ENCODE data around the gene PTPRO.
"Not testable (repeated sequence)": the region's sequence is repeated elsewhere in the genome, so short reads cannot be mapped to it uniquely, and the experiment has no call there.

The PTPRO gene

DNA sequence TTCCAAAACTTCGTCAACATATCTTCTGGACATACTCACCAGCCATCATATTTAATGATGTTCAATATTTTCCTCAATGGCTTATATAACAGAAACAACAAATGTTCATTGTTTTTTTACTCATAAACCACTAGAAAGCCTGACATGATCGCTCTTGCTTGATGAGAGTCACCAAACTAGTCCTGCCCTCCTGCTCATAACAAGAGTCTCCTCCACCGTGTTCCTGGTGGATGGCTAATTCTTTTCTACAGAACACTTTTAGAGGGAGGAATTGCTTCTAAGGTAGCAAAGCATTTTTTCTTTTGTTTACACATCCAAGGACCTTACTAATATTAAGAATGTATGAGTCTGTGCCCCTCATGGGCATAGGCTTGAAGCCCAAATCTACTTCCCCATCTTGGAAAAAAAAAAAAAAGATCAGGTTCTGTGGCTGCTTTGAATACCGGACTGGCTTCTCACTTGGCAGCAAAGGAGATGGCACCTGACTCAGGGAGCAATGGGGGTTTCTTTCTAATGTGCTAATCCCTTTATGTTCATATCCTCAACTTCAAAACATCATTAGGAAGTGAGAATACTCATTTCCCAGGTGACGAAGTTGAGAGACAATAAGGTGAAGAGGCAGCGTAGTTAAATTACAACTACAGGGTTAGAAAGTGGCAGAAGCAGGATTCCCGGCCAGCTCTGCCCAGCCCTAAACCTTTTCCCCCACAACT, 278.1 kb downstream of the PTPRO start:
- no peak for DNase-seq

- DNase-seq = no peak
These were observed 279.0 kb downstream of the PTPRO start for GRCh38 chr12:15601210-15601800.

GRCh38 chr12:15602051-15602672, 279.9 kb downstream of the PTPRO start:
- DNase-seq = no peak

DNA sequence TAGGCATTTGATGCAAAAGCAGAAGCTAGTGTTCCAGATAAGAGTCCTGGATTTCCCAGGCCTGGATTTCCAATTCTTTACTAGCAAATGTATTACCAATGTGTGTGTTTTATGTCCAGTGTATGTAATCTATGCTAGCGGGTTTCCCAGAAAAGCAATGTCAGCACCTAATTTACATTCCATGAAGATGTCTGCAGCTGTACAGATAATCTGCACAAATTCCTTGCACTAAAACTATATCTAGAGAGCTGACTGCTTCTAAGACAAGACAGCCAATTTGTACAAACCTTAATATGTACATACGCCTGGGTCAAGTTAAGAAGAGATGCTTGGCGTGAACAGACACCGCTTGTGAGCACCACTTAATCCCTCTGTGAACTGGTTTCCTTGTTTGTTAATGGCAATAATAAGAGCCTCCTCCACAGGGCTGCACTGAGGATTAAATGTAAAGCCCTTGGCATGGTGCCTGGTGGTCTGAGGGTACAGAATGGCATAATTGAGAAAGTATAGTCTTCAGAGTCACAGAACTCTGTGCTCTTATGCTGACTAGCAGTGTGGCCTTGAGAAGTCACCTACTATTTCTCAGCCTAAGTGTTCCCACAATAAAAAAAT, 281.3 kb downstream of the PTPRO start:
- DNase-seq = no peak

GRCh38 chr12:15605881-15606590, 283.7 kb downstream of the PTPRO start:
- DNase-seq = no peak

GRCh38 chr12:15608406-15608805, 286.1 kb downstream of the PTPRO start:
- no peak for DNase-seq

DNA sequence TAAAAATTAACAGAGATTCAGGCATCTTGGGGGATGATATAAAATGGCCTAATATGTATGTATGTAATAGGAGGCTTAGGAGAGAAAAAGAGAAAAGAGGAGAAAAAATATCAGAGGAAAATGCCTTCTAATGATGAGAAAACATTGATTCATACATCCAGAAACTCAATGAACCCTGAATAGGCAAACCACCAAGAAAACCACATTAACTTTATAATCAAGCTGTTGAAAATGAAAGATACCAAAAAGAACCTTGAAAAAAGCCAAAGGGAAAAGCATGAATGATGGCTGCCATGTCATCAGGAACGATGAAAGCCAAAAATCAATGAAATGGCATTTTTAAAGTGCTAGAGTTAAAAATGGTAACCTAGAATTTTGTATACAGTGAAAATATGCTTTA, 286.6 kb downstream of the PTPRO start:
- DNase-seq = no peak

GRCh38 chr12:15613981-15614380, 291.7 kb downstream of the PTPRO start:
- DNase-seq = no peak

DNA sequence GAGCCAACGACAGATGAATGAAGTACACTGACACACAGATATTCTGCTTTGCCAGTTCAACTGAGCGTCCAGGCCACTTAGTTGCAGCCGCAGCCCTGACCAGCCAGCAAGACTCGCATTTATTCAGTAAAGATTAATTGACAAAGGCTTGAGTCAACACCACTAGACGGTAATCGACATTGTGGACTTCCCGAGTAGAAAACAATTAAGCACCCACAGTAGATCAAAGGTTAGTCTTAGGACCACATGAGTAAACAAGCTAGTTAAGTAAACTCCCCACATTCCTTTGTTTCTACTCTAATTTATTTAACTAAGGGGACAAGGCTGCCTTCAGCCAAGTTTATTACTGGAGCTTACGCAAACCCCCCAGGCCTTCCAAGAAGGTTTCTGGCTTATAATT, 294.2 kb downstream of the PTPRO start:
- DNase-seq = not testable (repeated sequence)

DNA sequence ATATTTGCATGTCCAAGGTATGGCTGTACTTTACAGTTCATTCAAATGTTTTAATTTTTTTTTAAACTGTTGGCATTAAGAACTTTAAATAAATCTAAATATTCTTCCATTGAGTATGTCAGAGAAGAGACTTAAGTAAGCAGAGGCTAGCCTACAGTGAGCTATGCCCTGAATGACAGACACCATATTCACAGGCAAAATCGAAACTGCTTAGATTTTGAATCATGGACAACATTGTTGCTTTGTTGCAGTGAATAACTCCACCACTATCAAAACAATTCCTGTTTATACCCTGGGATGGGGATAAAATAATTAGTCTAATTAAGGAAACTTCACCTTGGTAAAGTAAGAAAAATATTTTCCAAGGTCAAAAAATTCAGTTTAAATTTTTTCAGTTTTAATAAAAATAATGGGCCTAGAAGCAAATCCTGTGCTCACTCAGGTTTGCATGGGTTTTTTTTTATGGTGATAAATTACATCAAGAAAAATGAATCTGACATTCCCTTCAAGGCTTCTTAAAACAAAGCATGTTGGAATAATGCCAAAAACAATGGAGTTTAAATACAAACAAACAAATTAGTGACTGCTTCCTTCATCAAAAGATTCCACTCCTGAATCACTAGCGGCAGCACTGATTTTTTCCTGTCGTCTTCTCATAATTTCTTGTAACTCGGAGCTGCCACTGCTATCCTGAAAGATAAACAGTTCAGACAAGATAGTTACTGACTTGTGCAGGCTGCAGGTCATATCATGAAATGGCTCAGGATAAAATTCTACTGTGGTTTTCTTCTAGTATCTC, 298.6 kb downstream of the PTPRO start:
- peak in 1 of 51 donors; percentile 5 for DNase-seq

- DNase-seq = no peak
These were observed 302.8 kb downstream of the PTPRO start for GRCh38 chr12:15625075-15625474.

GRCh38 chr12:15627995-15628945, 306.0 kb downstream of the PTPRO start:
- DNase-seq = no peak

DNA sequence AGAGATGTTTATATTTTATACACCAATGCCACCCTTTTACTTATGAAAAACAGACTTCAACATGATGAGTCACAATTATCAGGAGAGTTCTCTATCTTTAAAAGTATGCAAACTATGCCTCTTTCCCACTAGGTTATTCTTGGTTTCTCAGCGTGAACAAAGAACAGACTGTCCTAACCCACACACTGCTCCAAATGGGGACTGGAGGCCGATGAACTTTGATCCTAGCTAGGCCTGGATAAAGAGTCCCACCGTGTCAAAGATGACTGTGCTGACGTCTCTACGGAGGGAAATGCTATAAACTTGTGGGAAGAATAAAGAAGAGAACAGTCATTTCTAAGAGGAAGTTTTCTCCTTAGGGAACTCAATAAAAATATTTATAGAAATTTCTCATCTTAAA, 306.8 kb downstream of the PTPRO start:
- DNase-seq = peak in 3 of 51 donors; percentile 0 to 5 (median 5)

DNA sequence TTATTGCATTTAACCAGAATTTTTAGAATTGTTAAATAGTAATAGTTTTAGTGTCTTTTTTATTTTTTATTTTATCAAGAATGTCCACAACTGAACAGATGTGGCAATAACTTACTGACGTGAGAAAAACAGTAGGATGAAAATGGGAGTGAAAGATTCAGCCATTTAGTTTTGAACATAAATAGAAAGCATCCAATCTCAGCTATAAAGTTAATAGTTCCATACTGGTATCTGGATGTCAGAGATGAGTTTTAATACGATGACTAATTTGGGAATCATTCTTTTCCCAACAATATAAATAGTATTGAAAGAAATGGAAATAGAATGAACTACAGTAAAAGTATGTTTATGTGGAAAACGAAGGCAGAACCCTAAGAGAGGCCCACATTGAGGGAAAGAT, 307.5 kb downstream of the PTPRO start:
- no peak for DNase-seq

- no peak for DNase-seq
These were observed 308.9 kb downstream of the PTPRO start for GRCh38 chr12:15631007-15631715.

- DNase-seq = no peak
These were observed 310.4 kb downstream of the PTPRO start for GRCh38 chr12:15632708-15633107.

DNA sequence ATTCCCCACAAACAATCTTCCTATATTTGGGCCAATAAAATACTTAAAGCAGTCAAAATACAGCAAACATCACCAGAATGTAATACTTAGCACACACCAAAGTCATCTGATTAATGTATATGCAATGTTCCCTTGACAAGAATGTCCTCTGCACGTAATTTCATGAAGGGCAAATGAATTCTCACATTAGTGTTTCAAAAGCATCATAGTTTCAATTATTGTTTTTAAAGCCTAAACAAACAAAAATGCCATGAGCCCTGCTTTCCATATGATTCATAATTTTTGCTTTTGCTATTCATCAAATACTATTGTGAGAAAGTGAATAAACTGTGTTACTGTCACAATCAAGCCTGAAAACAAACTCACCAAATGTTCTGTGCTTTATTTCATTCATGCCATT, 310.9 kb downstream of the PTPRO start:
- no peak for DNase-seq

DNA sequence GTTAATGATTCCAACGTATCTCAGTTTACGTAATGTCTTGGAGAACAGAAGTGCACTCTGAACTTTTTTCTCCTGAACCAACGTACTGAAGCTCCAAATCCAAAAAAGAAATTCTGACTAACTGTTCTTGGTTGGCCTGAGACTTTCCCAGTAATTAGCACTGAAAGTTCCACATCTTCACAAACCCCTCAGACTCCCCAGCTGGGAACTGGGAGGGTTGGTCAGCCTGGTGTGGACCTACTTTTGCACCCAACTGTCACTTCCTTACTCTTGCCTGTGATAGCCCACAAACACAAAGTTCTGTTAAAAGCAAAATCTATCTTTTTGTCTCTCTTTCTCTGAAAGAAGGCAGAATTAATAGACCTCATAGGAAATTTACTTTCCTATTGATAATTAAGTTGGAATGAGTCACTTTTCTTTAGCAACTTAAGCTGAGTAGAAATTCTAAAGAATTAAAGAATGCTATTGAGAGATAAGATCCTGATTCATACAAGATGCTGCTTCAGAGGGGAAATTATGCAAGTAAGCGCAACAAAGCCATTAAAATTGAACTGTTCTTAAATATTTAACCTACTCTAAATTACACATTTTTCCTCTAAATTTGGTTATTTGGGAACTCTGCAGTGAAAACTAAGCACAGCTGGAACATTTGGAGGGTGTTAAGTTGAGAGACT, 311.8 kb downstream of the PTPRO start:
- no peak for DNase-seq
